Measurements from ENCODE around the gene SDC4. TPM values are rescaled to one million over a fixed set of nuclear protein-coding genes. Genes with fewer than 3 reads are reported as not detected.
"Not testable (repeated sequence)": the region's sequence is repeated elsewhere in the genome, so short reads cannot be mapped to it uniquely, and the experiment has no call there.

SDC4 gene
- total and polyA plus RNA-seq, 4 donors, result 54.4 to 147 (median 83.6) TPM

DNA sequence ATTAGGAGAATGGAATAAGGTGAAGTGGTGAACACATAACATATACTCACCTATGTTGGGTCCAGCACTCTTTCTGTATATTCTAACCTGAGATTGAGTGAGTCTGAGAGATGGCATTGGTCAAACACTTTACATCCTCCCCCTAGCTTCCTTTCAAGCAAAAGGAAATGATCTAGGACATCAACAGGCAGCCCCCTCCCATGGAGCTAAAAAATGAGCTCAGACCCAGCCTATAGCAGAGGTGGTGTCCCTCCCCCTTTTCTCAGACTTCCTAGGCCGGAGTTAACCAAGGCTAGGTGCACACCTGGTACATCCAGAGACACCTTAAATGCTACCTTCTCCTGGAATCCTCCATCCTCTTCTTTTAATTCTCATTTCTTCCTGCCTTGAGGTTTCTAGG is 5.5 kb upstream of the SDC4 start:
- H3K4me1 ChIP-seq (ENCODE audit: control insufficient read depth in 4 of 4, insufficient read depth in 4 of 4, low read length in 3 of 4), result peaks cover 5 to 20% (median 13%) of the 10 kb centered on the region in 4 donors
- TF ChIP-seq, protein P1, sequence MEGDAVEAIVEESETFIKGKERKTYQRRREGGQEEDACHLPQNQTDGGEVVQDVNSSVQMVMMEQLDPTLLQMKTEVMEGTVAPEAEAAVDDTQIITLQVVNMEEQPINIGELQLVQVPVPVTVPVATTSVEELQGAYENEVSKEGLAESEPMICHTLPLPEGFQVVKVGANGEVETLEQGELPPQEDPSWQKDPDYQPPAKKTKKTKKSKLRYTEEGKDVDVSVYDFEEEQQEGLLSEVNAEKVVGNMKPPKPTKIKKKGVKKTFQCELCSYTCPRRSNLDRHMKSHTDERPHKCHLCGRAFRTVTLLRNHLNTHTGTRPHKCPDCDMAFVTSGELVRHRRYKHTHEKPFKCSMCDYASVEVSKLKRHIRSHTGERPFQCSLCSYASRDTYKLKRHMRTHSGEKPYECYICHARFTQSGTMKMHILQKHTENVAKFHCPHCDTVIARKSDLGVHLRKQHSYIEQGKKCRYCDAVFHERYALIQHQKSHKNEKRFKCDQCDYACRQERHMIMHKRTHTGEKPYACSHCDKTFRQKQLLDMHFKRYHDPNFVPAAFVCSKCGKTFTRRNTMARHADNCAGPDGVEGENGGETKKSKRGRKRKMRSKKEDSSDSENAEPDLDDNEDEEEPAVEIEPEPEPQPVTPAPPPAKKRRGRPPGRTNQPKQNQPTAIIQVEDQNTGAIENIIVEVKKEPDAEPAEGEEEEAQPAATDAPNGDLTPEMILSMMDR (IDR thresholded peaks at IDR 0.05; ENCODE audit: low read depth, low read length, missing input control), result no peak
- no peak for TF ChIP-seq YY1 (IDR thresholded peaks at IDR 0.05)
- TF ChIP-seq TAF1 (conservative IDR thresholded peaks at IDR 0.05), result no peak
- TF ChIP-seq, protein P2, sequence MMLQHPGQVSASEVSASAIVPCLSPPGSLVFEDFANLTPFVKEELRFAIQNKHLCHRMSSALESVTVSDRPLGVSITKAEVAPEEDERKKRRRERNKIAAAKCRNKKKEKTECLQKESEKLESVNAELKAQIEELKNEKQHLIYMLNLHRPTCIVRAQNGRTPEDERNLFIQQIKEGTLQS (IDR thresholded peaks at IDR 0.05), result no peak
- TF ChIP-seq EGR1 (IDR thresholded peaks at IDR 0.05; ENCODE audit: low read depth in 2 of 2), result no peak
- no peak for TF ChIP-seq RXRA (IDR thresholded peaks at IDR 0.05)
- TF ChIP-seq, protein P3, sequence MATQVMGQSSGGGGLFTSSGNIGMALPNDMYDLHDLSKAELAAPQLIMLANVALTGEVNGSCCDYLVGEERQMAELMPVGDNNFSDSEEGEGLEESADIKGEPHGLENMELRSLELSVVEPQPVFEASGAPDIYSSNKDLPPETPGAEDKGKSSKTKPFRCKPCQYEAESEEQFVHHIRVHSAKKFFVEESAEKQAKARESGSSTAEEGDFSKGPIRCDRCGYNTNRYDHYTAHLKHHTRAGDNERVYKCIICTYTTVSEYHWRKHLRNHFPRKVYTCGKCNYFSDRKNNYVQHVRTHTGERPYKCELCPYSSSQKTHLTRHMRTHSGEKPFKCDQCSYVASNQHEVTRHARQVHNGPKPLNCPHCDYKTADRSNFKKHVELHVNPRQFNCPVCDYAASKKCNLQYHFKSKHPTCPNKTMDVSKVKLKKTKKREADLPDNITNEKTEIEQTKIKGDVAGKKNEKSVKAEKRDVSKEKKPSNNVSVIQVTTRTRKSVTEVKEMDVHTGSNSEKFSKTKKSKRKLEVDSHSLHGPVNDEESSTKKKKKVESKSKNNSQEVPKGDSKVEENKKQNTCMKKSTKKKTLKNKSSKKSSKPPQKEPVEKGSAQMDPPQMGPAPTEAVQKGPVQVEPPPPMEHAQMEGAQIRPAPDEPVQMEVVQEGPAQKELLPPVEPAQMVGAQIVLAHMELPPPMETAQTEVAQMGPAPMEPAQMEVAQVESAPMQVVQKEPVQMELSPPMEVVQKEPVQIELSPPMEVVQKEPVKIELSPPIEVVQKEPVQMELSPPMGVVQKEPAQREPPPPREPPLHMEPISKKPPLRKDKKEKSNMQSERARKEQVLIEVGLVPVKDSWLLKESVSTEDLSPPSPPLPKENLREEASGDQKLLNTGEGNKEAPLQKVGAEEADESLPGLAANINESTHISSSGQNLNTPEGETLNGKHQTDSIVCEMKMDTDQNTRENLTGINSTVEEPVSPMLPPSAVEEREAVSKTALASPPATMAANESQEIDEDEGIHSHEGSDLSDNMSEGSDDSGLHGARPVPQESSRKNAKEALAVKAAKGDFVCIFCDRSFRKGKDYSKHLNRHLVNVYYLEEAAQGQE (IDR thresholded peaks at IDR 0.05), result no peak
- TF ChIP-seq FOXA1 (IDR thresholded peaks at IDR 0.05), result no peak
- no peak overlapping the region for H3K4me3 ChIP-seq (ENCODE audit: low read depth in 1 of 3, low read length in 3 of 3)
- H3K27ac ChIP-seq (ENCODE audit: low read depth in 1 of 2, low read length in 2 of 2), result no peak overlapping the region
- no peaks in the 10 kb centered on the region for H3K36me3 ChIP-seq (ENCODE audit: control insufficient read depth in 4 of 4, insufficient read depth in 3 of 4, low read depth in 1 of 4, low read length in 3 of 4)
- no peaks in the 10 kb centered on the region for H3K9me3 ChIP-seq (ENCODE audit: control insufficient read depth in 4 of 4, low read length in 3 of 4)
- DNase-seq (ENCODE audit: low spot score), result no peak
- no peaks in the 10 kb centered on the region for H3K27me3 ChIP-seq (ENCODE audit: control insufficient read depth in 4 of 4, insufficient read depth in 4 of 4, low read length in 3 of 4)
- WGBS, result 97% methylated on average over 1 of the region's 1 CpG
- no peak overlapping the region for H3K9ac ChIP-seq (ENCODE audit: low read depth in 1 of 2, low read length in 2 of 2)

DNA sequence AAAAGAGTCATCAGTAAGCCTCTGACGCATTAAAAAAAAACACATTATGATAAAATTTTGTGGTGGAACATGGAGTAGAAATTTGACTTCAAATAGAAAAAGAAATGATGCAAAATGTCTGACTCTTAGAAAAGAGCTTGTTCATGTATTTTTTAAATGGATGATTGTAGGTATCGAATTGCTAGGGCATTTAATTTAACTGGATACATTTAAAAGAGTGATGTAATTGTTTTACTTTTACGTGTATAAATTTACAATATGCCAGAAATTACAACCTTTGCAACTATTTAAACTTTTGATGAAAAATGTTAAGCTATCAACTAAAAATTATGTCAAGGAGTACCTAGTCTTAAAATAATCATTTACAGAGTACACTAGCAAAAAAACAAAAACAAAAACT is 4.5 kb upstream of the SDC4 start:
- H3K4me1 ChIP-seq (ENCODE audit: control insufficient read depth in 4 of 4, insufficient read depth in 4 of 4, low read length in 3 of 4), result peaks cover 5 to 10% (median 8%) of the 10 kb centered on the region in 4 donors
- TF ChIP-seq, protein P1 (IDR thresholded peaks at IDR 0.05; ENCODE audit: low read depth, low read length, missing input control), result no peak
- TF ChIP-seq NR2F2 (IDR thresholded peaks at IDR 0.05), result no peak
- TF ChIP-seq FOXA2 (IDR thresholded peaks at IDR 0.05), result no peak
- TF ChIP-seq EGR1 (IDR thresholded peaks at IDR 0.05; ENCODE audit: low read depth in 2 of 2), result no peak
- no peak for TF ChIP-seq HNF4A (conservative IDR thresholded peaks at IDR 0.05)
- TF ChIP-seq RAD21 (IDR thresholded peaks at IDR 0.05), result no peak
- TF ChIP-seq, protein P2 (IDR thresholded peaks at IDR 0.05), result no peak
- no peak for TF ChIP-seq HNF4G (IDR thresholded peaks at IDR 0.05)
- no peak for TF ChIP-seq RXRA (IDR thresholded peaks at IDR 0.05)
- H3K9ac ChIP-seq (ENCODE audit: low read depth in 1 of 2, low read length in 2 of 2), result no peak overlapping the region
- no peaks in the 10 kb centered on the region for H3K9me3 ChIP-seq (ENCODE audit: control insufficient read depth in 4 of 4, low read length in 3 of 4)
- WGBS, result 94% methylated on average over 3 of the region's 3 CpGs
- no peak overlapping the region for H3K4me3 ChIP-seq (ENCODE audit: low read depth in 1 of 3, low read length in 3 of 3)
- H3K36me3 ChIP-seq (ENCODE audit: control insufficient read depth in 4 of 4, insufficient read depth in 3 of 4, low read depth in 1 of 4, low read length in 3 of 4), result no peaks in the 10 kb centered on the region
- no peaks in the 10 kb centered on the region for H3K27me3 ChIP-seq (ENCODE audit: control insufficient read depth in 4 of 4, insufficient read depth in 4 of 4, low read length in 3 of 4)
- H3K27ac ChIP-seq (ENCODE audit: low read depth in 1 of 2, low read length in 2 of 2), result no peak overlapping the region
- no peak for DNase-seq (ENCODE audit: low spot score)

DNA sequence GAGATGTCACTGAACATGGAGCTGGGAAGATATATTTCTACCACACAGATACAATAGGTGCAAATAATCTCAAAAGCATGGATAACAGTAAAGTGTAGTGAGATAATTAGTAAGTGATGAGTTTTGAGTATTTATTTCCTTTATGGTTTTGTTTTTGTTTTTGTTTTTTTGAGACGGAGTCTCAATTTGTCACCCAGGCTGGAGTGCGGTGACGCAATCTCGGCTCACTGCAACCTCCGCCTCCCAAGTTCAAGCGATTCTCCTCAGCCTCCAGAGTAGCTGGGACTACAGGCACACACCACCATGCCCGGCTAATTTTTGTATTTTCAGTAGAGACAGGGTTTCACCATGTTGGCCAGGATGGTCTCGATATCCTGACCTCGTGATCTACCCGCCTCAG is 2.6 kb upstream of the SDC4 start:
- not testable (repeated sequence) for H3K27me3 ChIP-seq (ENCODE audit: control insufficient read depth in 4 of 4, insufficient read depth in 4 of 4, low read length in 3 of 4); H3K27ac ChIP-seq (ENCODE audit: low read depth in 1 of 2, low read length in 2 of 2); H3K9ac ChIP-seq (ENCODE audit: low read depth in 1 of 2, low read length in 2 of 2); H3K36me3 ChIP-seq (ENCODE audit: control insufficient read depth in 4 of 4, insufficient read depth in 3 of 4, low read depth in 1 of 4, low read length in 3 of 4); H3K4me3 ChIP-seq (ENCODE audit: low read depth in 1 of 3, low read length in 3 of 3); H3K4me1 ChIP-seq (ENCODE audit: control insufficient read depth in 4 of 4, insufficient read depth in 4 of 4, low read length in 3 of 4); DNase-seq (ENCODE audit: low spot score); H3K9me3 ChIP-seq (ENCODE audit: control insufficient read depth in 4 of 4, low read length in 3 of 4)
- 89% methylated on average over 10 of the region's 10 CpGs for WGBS
